GM13976 (cell line): ENCODE results near the gene DLX4.

ENCODE experiments used
- DNase-seq: peaks from one replicate; pipeline ENCODE4 v3.0.0; 2012; ENCODE audit warnings: low spot score
- CTCF ChIP-seq: IDR thresholded peaks from 2 replicates; pipeline ENCODE4 v1.5.1; 2012; ENCODE audit warnings: borderline replicate concordance, mild to moderate bottlenecking; ENCODE audit not compliant: insufficient read depth; ENCODE audit errors: extremely low read depth, missing control alignments, control extremely low read depth
- in situ Hi-C: fragments of 300-500 bp; cut with MboI; formaldehyde crosslinking; loops from one replicate; pipeline ENCODE4 v1.12.0; 2022; ENCODE audit warnings: low sequenced_read_pairs, mixed read lengths, inconsistent platforms; ENCODE audit not compliant: unreplicated experiment

The DLX4 gene

DNA sequence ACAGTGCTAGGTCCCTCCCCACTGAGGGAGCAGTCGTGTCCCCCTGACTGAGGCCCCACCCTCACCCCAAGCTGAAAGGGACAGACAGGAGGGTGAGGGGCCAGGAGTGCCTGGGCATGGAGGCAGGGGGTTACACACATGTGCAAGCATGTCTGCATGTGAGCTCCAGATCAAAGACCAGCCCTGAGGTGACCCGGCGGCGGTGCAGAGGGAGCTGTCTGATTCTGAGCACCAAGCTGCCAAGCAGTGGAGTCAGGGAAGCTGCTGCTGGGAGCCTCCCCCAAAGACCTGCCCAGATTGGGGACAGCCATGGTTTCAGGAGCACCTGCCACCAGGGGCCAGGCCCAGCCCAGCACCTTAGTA is 20.5 kb downstream of the DLX4 start:
- in situ Hi-C loops = no loop called here
- no peak for TF ChIP-seq CTCF
- no peak for DNase-seq

GRCh38 chr17:49990331-49990730 is 21.3 kb downstream of the DLX4 start:
- in situ Hi-C loops = no loop called here
- no peak for DNase-seq
- TF ChIP-seq CTCF = no peak

GRCh38 chr17:49990921-49991320 is 21.9 kb downstream of the DLX4 start:
- no peak for TF ChIP-seq CTCF
- DNase-seq = no peak
- in situ Hi-C loops = no loop called here

- TF ChIP-seq CTCF = no peak
- in situ Hi-C loops = no loop called here
- DNase-seq = no peak
These were observed 22.4 kb downstream of the DLX4 start for GRCh38 chr17:49991409-49991808.

GRCh38 chr17:49992191-49992932 is 23.4 kb downstream of the DLX4 start:
- no peak for TF ChIP-seq CTCF
- in situ Hi-C loops = no loop called here
- DNase-seq = peak; percentile 12

DNA sequence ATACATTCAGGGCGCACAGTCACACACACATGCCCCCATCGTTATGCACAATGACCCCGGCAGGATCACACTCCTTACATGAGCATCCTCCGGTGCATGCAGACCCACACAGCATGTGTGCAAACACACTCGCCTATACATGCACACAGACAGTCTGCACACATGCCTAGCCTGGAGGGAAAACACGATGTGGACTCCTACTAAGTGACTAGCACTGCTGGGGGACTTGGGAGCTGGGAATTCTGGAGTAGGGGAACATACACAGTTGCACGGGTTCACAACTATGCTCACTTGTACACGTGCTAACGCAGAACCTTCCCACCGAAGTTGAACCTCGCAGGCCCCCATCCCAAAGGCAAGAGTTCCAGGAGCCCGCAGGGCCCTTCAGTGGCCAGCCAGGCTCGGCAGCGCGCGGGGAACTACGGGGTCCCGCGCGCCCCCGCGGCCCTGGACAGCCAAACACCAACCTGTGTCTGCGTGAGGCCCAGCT is 24.0 kb downstream of the DLX4 start:
- DNase-seq = no peak
- in situ Hi-C loops = no loop called here
- TF ChIP-seq CTCF = no peak
